Epidermal melanocyte (primary cell): ENCODE measurements around the gene MTA3.
"Not testable (repeated sequence)": the region's sequence is repeated elsewhere in the genome, so short reads cannot be mapped to it uniquely, and the experiment has no call there.

Experiments used
- DNase-seq: peaks from one replicate; pipeline ENCODE4 v3.0.0; 2011; ENCODE audit warnings: low spot score; ENCODE audit not compliant: insufficient read length

The MTA3 gene

GRCh38 chr2:42726680-42727079 lies 158.2 kb downstream of the MTA3 start:
- DNase-seq: no peak

GRCh38 chr2:42731316-42731715 lies 162.9 kb downstream of the MTA3 start:
- DNase-seq: not testable (repeated sequence)

- DNase-seq: no peak
Measured at GRCh38 chr2:42733852-42734251, 165.4 kb downstream of the MTA3 start.

- no peak for DNase-seq
Measured at GRCh38 chr2:42736598-42737322, 168.3 kb downstream of the MTA3 start.

DNA sequence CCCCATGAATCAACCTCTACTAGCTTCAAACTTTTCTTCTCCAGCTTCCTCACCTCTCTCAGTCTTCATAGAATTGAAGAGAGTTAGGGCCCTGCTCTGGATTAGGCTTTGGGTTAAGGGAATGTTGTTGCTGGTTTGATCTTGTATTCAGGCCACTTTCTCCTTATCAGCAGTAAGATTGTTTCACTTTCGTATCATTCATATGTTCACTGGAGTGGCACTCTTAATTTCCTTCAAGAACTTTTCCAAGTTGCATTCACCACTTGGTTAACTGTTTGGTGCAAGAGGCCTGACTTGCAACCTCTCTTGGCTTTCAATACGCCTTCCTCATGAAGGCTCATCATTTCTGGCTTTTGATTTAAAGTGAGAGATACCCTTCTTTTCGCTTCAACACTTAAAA lies 172.7 kb downstream of the MTA3 start:
- DNase-seq: no peak

GRCh38 chr2:42742740-42743658 lies 174.6 kb downstream of the MTA3 start:
- peak; percentile 54 for DNase-seq

DNA sequence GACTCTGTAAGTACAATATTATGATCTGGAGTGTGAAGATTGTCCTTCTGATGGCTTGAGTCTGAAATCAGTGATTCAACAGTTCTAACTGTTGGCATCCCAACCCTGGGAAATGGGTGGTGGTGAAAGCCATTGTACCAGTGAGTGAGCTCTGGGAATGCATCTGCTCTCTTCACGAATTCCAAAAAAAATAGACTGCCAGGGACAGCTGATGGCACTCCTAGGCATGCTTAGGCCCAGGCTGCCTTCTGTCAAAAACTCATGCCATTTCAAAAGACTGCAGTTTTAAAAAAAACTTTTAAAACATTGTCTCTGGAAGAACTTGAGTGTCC lies 175.2 kb downstream of the MTA3 start:
- DNase-seq: no peak

DNA sequence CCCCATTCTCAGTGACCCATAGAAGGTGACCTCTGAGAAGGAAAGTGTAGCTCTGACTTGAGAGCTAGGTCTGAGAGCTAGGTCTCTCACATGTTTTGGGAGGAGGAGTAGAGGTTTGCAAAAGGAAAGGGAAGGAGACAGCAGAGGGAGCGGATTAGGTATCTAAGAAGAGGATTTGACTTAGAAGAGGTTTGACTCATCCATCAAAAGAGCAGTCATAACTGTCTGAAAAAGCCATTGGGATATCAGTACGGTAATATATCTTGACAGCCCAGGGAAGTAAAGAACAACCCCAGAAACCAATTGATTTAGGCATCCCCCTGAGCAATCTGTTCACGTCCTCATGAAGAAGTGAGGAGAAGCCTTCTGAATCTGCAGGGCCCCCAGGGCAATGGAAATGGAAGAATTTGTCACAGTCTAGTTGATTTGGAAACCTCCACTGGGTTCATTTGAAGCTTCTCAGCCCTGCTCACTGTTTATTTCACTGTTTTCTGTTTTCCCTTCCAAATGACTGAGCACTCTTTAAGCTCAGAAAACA lies 176.2 kb downstream of the MTA3 start:
- no peak for DNase-seq

- no peak for DNase-seq
Measured at GRCh38 chr2:42747422-42747821, 179.0 kb downstream of the MTA3 start.

DNA sequence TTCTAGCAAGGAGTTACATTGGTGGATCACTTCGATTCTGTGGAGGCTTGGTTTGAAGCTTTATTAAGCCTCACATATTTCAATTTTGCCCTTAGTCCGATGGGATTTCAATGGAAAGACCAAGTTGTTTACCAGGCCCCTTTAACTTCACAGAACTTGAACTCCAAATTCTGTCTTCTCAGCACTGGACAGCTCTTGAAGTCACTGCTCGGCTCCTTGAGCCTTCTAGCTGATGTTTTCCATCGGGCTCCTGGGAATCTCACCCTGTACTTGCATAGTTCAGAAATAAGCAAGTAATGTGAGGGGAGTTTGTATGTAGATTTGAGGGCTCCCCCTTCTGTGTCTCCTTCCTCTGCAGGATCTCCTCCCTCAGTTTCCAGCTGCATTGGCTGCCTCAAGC lies 180.4 kb downstream of the MTA3 start:
- DNase-seq: no peak

DNA sequence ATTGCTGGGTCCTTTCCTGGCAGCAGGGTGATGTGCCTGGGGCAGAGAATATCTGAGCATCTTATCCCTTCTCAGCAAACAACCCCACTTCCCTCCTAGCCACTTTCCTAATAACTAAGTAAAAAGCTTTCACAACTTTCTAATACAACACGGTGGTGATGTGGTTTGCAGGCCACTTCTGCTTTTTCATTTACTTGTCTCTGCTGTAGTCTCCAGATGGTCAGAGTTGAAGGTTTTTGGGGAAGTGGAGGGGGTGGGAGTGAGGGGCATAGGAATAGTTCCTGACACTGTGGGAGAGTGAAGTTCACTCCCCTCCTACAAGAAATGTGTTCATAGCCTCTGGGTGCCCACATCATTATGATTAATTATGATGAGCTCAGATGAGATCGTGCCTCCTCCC lies 183.9 kb downstream of the MTA3 start:
- no peak for DNase-seq

- DNase-seq: no peak
Measured at GRCh38 chr2:42752816-42753813, 184.7 kb downstream of the MTA3 start.

DNA sequence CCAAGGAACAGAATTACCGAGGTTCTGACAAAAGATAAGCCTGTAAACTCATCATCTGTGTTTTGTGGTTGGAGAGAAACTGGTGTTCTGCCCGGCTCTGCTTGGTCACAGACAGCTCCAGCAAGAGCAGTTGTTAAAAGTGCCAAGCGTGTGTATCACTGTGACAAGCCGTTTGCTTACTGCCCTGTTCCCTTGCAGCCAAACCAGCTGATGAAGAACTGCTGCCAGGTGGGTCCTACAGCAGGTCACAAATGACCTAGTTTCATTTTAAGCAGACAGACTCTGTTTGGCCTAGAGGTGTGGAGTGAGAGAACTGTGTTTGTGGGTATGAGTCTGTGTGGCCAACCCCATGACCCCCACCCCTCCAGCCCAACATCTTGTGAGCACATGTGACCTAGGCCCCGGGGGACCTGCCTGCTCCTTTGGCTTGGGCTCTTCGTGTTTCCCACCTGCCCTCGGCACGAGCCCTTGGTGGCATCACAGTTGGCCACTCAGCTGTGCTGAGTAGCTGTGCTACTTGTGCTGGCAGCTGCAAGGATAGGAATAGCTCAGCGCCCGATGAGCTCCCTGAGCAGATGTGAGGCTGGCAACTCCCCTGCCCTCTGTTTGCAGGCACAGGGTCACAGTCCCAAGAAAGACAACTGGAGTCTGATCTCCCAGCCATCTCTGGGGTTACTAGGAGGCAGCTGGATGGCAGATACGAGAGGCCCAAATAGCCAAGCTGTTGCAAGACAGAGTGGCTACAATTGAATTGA lies 185.8 kb downstream of the MTA3 start:
- no peak for DNase-seq

GRCh38 chr2:42754776-42755140 lies 186.3 kb downstream of the MTA3 start:
- DNase-seq: no peak

DNA sequence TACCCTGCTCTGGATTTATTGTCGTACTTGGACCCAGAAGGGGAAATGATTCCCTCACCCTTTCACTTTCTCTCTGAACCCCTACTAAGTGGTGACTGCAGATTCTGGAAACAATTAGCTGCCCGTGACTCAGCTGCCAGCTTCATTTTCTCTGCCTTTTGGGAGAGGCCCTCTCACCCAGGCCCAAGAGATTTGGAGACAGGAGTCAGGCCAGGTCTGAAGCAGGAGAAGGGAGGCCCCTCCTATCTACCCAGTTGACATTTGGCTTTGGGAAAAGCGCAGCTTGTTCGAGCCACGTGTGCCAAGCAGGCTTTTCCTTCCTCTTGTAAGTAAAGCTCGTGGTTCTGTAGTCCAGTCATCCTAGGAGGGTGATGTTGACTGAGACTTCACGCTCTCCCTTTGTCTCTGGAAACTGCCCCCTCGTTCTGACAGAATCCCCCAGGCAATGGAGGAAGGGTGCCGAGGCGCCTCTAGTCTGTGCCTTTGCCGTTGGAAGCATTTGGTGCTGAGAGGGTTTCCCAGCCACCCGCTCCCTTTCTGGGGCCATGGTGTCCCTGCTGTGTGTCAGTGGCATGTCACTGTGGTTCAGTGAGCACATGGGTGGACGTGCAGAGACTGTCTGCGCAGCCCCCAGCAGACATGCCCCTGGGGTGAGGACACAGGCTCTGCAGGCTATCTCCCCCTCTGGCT lies 186.9 kb downstream of the MTA3 start:
- no peak for DNase-seq

DNA sequence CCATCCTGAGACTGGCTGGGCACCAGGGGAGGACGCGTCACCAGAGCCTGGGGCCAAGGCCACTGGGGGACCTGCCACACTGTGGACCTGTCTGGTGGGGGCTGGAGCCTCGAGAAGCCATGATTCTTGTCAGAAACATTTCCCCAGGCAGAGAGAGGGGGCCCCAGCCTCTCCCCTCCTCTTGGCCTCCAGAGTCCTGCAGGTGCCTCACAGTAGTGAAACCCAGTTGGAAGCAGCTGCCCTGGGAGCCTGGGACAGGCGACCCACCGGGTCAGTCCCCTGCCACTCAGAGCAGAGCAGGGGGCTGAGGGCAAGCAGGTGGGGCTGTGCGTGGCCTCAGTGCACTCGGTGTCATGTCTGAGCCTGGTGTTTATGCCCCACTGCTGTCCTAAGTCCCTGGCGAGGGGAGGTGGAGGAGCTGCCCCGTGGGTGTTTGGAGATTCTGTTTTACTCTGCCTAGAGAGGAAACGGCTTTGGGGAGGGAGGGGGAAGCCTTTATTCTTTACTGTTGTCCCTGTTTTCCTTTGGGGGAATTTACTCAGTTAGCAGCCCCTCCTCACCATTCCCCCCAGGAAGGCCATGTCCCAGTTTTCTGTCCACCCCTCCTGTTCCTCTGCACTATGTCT lies 187.8 kb downstream of the MTA3 start:
- no peak for DNase-seq

GRCh38 chr2:42756966-42757513 lies 188.6 kb downstream of the MTA3 start:
- DNase-seq: no peak

- DNase-seq: no peak
Measured at GRCh38 chr2:42757981-42758740, 189.7 kb downstream of the MTA3 start.

DNA sequence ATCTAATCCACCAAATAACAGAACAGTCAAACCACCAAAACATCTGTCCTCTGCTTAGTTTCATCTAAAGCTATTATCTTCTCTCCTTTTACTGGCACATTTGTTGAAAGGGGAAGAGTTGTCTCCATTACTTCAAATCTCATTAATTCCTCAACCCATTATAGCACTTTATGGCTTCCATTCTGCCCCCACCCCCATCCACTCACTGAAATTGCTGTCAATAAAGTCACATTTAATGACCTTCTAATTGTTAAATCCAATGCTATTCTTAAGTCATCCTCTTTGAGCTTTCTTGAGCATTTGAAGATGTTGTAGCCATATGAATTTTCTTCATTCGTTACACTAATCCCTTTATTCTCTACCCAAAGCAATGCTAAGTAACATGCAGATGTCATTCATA lies 190.3 kb downstream of the MTA3 start:
- no peak for DNase-seq
